ENCODE data around the gene CCNA2.

The CCNA2 gene

DNA sequence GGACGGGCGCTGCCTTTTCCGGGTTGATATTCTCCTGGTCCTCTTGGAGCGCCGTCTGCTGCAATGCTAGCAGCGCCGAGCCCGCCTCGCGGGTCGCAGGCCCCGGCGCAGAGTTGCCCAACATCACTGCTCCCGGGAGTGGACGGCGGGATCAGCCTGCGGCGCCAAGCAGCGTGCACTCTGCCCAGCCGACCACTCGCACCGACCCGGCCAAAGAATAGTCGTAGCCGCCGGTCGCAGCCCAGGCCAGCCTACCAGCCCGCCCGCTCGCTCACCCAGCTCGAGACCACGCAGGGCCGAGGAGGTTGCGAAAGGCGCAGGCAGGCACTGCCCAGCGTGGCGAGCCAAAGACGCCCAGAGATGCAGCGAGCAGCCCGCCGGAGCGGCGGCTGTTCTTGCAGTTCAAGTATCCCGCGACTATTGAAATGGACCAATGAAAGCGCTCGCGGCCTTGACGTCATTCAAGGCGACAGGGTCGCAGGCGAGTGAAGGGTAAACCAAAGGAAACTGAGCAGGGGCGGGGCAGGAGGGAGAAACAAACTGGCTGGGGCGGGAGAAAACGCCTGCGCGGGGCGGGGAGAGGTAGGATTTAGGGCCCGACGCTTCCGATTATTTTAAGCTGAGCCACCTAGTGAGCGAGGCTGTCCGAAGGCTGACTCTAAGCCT lies at the start of gene CCNA2:
Gene CCNA2 (minus strand): TSS at position 379 of the 666 bp plus-strand sequence. CDS start 255 bp downstream, at position 124.
- DNase-seq = peak; percentile 85

- DNase-seq = peak; percentile 95
Observed at GRCh38 chr4:121869841-121870822, 46.4 kb upstream of the CCNA2 start, which contains the start of gene BBS7. BBS7 (minus strand) TSS chr4:121870474; CDS start chr4:121870313, 161 bp downstream.

- peak; percentile 35 for DNase-seq
Observed at GRCh38 chr4:121863799-121864198, 40.1 kb upstream of the CCNA2 start.

DNA sequence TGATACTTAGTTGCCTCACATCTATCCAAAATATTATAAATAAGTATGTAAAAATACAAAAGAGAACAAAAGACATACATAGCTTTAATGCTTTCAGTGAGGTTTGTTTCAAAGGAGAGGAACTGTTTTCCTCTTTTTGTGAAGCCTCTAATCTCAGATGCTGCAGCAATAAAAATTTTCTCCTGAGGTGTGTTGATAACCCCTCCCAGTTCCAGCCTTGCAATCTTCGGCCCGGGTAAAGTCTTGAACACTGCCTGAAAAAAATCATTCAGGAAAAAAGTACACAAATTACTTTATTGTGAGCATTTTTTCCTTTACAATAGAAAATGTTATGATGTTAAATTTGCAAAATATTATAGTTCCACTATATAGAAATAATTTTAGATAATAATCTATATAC lies 37.7 kb upstream of the CCNA2 start:
- no peak for DNase-seq

DNA sequence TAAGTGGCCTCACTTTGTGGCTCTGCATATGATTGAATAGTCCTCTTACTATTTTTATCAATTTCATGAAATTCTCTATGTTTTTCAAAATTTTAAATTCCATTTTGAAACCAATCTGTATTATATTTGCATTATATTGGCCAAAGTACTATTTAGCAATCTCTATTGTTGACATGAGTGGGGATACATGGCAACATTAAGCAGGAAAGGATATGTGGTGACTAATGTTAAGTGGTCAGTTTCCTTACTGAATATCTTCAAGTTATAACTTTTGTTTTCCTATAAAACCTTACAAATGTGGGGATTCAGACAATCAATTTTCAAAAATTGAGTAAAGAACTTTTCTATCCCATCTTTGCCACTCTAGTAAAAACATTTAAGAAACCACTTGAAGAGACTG lies 36.4 kb upstream of the CCNA2 start:
- DNase-seq = no peak

DNA sequence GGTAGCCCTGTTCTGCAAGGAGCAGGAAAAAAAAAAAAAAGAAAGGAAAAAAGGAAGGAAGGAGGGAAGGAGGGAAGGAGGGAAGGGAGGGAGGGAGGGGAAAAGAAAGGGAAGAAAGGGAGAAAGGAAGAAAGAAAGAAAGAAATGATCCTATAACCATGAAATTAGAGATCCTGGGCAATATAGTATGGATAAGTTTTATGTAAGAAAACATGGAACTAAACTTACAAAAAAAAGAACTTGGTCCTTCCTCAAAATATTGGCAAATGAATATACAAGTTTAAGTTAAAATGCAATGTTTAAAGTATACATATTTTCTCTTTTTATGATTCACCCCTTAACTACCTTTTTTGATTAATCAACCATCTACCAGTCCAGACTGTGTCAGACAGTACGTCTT lies 27.7 kb upstream of the CCNA2 start:
- DNase-seq = no peak

GRCh38 chr4:121846662-121847061 lies 23.0 kb upstream of the CCNA2 start:
- no peak for DNase-seq

DNA sequence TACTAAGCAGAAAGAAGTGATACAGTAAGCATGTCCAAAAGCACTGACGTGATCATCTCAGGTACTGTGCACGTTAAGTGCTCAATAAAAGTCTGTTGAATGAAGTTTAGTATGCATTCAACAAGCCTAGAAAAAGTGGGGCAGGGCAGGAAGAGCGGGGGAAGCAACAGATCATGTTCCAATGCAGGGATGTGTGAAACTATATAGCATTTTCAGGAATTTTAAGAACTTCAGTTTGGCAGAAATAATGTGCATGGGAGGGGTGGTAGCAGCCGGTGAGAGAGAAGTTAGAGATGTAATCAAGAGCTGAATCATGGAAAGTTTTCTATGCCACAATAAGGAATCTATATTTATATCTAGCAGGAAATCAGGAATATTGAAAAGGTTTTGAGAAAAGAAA lies 19.2 kb upstream of the CCNA2 start:
- no peak for DNase-seq

DNA sequence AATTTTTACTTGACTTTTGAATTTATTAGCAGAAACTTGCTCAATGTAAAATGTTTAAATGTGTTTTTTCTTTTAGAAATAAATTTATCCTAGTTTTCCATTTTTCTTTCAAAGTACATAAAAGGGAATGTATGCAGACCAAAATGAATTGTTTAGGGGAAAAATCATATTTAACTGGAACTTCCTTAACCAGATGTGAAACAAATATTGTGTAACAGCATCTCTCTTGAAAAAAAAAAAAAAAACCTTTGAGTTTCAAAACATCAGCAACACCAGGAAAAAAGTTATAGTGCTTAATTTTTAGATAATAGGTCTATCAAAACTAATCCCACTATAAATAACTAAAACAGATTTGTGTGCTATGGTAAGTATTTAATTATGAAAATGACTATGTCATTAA lies 14.5 kb upstream of the CCNA2 start:
- DNase-seq = no peak

GRCh38 chr4:121829511-121829910 lies 5.8 kb upstream of the CCNA2 start:
- no peak for DNase-seq

GRCh38 chr4:121827853-121828252 lies 4.2 kb upstream of the CCNA2 start:
- DNase-seq = no peak

GRCh38 chr4:121824950-121825349 lies 1.3 kb upstream of the CCNA2 start:
- DNase-seq = no peak

DNA sequence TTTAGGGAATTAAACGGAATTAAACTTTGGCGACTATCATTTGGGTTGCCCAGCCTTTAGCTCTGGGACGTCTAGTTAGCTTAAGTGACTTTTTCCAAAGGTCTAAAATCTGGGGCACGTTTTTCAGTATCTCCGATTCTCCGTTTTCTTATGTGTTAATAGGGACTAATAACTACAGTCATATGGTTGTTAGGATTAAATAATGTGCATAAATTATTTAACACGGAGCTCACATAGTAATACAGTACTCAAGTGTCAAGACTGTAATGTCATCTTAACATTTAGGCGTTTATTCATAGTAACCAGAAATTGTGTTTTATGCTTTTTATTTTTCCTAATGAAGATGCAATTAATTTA lies 466 bp upstream of the CCNA2 start:
- DNase-seq = no peak

GRCh38 chr4:121822796-121823504 lies 733 bp downstream of the CCNA2 start:
- no peak for DNase-seq

DNA sequence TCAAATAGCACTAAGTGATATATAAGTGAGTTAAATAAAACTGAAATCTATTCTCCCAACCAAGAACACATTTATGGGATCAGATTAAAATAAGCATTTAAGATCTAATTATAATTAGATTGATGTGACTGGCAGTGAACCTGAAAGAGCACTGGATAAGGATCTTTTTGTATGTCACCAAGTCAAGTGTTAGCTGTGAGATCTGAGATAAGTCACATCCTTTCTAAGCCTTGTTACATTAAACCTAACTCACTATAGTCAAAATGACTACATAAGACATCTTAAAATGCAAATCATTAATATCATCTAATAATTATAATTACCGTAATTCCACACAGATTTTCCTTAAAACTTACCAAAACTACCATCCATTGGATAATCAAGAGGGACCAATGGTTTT lies 1.6 kb downstream of the CCNA2 start:
- DNase-seq = no peak

DNA sequence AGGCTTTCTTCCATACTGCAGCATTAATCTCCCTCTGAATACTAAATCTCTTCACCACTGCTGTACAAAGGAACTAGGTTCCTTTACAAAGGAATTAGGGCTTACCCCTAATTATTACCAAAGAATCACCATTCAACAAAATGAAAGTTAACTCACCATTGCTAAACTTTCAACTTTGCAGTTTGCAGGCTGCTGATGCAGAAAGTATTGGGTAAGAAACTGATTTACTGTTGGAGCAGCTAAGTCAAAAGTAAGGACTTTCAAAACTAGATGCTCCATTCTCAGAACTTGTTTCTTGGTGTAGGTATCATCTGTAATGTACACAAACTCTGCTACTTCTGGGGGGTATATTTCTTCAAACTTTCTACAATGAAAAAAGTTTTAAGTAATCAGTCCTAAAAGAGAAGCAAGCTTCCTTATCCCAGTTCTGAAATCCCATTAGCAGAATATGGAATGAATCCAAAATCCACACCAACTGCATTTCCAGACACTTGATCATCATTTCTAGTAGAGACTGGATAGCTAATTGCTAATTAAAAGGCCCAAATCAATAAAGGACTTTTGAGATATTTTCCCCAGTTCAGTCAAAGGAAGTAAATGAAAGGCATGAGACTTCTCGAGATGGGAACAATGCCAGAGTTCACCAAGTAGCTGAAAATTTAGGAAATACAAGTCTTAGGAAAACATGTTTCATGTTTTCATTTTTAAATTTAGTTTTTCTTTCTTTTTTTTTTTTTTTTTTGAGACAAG lies 4.3 kb downstream of the CCNA2 start:
- DNase-seq = no peak

- no peak for DNase-seq
Observed at GRCh38 chr4:121818215-121818614, 5.5 kb downstream of the CCNA2 start.

DNA sequence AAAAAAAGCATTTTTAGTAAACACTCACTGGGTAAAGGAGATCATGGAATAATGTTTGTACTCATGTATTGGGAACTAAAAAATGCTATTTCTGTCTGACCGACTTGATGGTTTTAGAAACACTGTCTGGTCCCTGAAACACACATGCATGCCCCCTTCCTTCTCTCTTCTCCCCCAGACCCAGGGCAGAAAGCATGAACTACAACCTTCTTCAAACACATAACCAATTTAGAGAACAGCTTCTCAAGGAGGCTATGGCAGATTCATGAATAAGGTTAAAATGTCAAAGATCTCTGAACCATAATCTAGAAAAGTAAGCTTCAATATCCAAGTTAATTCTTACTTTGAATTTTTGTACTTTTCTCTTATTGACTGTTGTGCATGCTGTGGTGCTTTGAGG lies 6.0 kb downstream of the CCNA2 start:
- no peak for DNase-seq

DNA sequence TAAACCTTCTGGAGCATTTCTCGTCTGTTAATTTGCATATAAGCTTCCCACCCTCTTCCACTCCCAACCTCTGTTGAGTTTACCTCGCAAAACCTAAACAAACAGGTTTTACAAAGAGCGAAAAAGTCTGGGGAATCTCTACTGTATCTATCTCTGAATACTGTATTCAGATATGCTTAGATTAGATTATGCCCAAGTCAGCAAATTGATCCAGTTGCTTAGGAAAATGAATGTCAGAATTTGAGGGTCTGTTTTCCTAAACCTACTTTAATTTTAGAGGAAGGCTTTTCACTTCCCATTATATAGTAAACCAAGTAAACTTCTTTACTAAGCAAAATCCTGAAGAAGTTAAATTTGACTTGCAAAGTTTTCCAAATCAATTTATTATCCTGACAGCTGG lies 6.7 kb downstream of the CCNA2 start:
- DNase-seq = no peak

- DNase-seq = no peak
Observed at GRCh38 chr4:121814756-121815155, 8.9 kb downstream of the CCNA2 start.

DNA sequence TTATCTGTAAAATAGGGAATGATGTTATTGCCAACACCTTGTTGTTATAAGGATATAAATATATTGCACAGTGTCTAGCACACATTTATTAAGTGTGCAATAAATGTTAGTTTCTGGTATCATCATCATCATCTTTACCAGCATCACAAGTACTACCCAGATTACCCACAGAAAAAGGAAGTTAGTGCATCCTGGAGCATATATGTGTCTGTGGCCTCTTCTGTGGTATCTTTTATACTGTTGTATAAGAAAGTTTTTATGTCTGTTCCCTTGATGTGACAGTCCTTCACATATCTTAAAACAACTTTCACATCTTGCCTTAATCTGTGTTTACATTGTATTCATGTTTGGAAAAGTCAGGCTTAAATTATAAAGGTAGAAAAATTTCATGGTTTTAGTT lies 12.6 kb downstream of the CCNA2 start:
- no peak for DNase-seq

DNA sequence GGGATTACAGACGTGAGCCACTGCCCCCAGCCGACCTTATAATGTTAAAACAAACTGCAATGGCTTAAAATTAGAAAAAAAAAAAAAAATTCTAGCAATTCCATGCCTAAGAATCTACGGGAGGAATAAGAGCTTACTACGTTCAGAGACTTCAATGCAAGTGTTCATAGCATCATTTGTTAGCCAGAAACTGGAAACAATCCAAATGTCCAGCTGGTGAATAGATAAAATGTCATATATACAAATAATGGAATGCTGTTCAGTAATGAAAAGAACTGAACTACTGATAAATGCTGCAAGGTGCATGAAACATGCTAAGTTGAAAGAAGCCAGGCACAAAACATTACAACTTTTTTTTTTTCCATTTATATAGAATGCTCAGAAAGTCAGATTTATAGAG lies 17.3 kb downstream of the CCNA2 start:
- no peak for DNase-seq

DNA sequence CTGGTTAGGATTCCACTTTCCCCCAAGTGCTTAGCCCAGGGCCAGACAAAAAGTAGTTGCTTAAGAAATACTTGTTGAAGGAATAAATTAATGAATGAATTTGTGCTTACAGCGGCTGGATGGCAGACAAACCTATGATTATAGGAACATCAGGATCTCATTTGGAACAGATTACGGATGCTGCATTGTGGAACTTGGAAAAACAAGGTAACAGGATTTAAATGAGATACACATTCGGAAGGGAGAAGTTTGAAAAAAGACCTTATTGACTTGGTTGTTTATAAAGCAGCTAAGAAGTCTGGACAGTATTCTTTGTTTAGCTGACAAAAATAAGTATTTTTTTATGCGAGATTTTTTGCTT lies 22.0 kb downstream of the CCNA2 start:
- no peak for DNase-seq

All from NCI-H2227 treated with DMSO at 0.1 percent for 48 hours (cell line).